Liver (tissue), 9 donors: Measurements from ENCODE around the gene CENPL. TPM values are rescaled to one million over a fixed set of nuclear protein-coding genes. Genes with fewer than 3 reads are reported as not detected.

Experiments used
- DNase-seq: peaks from one replicate; pipeline ENCODE4 v3.0.0-alpha.2; 2017; ENCODE audit warnings: low spot score
- H3K27ac ChIP-seq, 2 donors: one replicate each; pipeline ENCODE4 v1.7.0; 2013; ENCODE audit warnings: inconsistent platforms in 2 of 2, low read length in 2 of 2, control low read depth in 1 of 2, low read depth in 1 of 2, mild to moderate bottlenecking in 1 of 2
- H3K27me3 ChIP-seq, 4 donors: one replicate each; pipeline versions ENCODE4 v1.6.1 to v1.7.0; 2013; ENCODE audit warnings: low read length in 3 of 4, inconsistent platforms in 1 of 4, mild to moderate bottlenecking in 1 of 4, moderate library complexity in 1 of 4; ENCODE audit not compliant: control insufficient read depth in 4 of 4, insufficient read depth in 4 of 4
- H3K36me3 ChIP-seq, 4 donors: one replicate each; pipeline versions ENCODE4 v1.6.1 to v1.7.0; 2013; ENCODE audit warnings: low read length in 3 of 4, mild to moderate bottlenecking in 3 of 4, low read depth in 1 of 4, moderate library complexity in 1 of 4; ENCODE audit not compliant: control insufficient read depth in 4 of 4, insufficient read depth in 3 of 4
- H3K4me1 ChIP-seq, 4 donors: one replicate each; pipeline versions ENCODE4 v1.6.1 to v1.7.0; 2013; ENCODE audit warnings: low read length in 3 of 4, mild to moderate bottlenecking in 3 of 4, moderate library complexity in 1 of 4; ENCODE audit not compliant: control insufficient read depth in 4 of 4, insufficient read depth in 4 of 4
- H3K4me3 ChIP-seq, 3 donors: one replicate each; pipeline versions ENCODE4 v1.6.1 to v1.7.0; 2013; ENCODE audit warnings: low read length in 3 of 3, control low read depth in 1 of 3, low read depth in 1 of 3, mild to moderate bottlenecking in 1 of 3
- H3K9ac ChIP-seq, 2 donors: one replicate each; pipeline ENCODE4 v1.7.0; 2013; ENCODE audit warnings: low read length in 2 of 2, mild to moderate bottlenecking in 2 of 2, moderate library complexity in 2 of 2, control low read depth in 1 of 2, low read depth in 1 of 2
- H3K9me3 ChIP-seq, 4 donors: one replicate each; pipeline versions ENCODE4 v1.6.1 to v1.7.0; 2013; ENCODE audit warnings: low read length in 3 of 4; ENCODE audit not compliant: control insufficient read depth in 4 of 4
- CTCF ChIP-seq: fragments of 150-350 bp; IDR thresholded peaks from 2 replicates; pipeline ENCODE4 v1.5.1; 2017; ENCODE audit warnings: improper control_type of control experiment, low read depth, low read length; ENCODE audit not compliant: missing input control
- EGR1 ChIP-seq, 2 donors: IDR thresholded peaks; 2 replicates each; pipeline ENCODE4 v1.6.1; 2016 to 2018; ENCODE audit warnings: antibody characterized with exemption in 2 of 2, low read depth in 2 of 2
- FOXA1 ChIP-seq: IDR thresholded peaks from 2 replicates; pipeline ENCODE4 v1.6.1; 2016; ENCODE audit warnings: antibody characterized with exemption
- FOXA2 ChIP-seq: IDR thresholded peaks from 2 replicates; pipeline ENCODE4 v1.6.1; 2016; ENCODE audit warnings: antibody characterized with exemption
- GABPA ChIP-seq, 2 donors: IDR thresholded peaks in 1 of 2; conservative IDR thresholded peaks in 1 of 2; 2 replicates each; pipeline ENCODE4 v1.6.1; 2016; ENCODE audit warnings: antibody characterized with exemption in 2 of 2, mild to moderate bottlenecking in 1 of 2, moderate library complexity in 1 of 2
- HNF4A ChIP-seq, 2 donors: conservative IDR thresholded peaks; 2 replicates each; pipeline ENCODE4 v1.6.1; 2016; ENCODE audit warnings: antibody characterized with exemption in 2 of 2, mild to moderate bottlenecking in 2 of 2
- HNF4G ChIP-seq: IDR thresholded peaks from 2 replicates; pipeline ENCODE4 v1.6.1; 2016; ENCODE audit warnings: antibody characterized with exemption
- MAX ChIP-seq: IDR thresholded peaks from 2 replicates; pipeline ENCODE4 v1.6.1; 2016; ENCODE audit warnings: antibody characterized with exemption
- RAD21 ChIP-seq, 2 donors: IDR thresholded peaks; 2 replicates each; pipeline ENCODE4 v1.6.1; 2016; ENCODE audit warnings: antibody characterized with exemption in 2 of 2, mild to moderate bottlenecking in 2 of 2
- SP1 ChIP-seq: IDR thresholded peaks from 2 replicates; pipeline ENCODE4 v1.6.1; 2018; ENCODE audit warnings: antibody characterized with exemption, mild to moderate bottlenecking
- TAF1 ChIP-seq: conservative IDR thresholded peaks from 2 replicates; pipeline ENCODE4 v1.6.1; 2016; ENCODE audit warnings: antibody characterized with exemption, mild to moderate bottlenecking
- WGBS: extraction: QIAGEN DNeasy Blood & Tissue Kit; methylation state at CpG from one replicate; pipeline ENCODE4 v1.1.7; 2013; 5-methylcytosine and 5-hydroxymethylcytosine counted together
- polyA plus RNA-seq, 2 donors: library from polyadenylated mRNA; stranded (reverse) in 1 of 2; unstranded in 1 of 2; fragments of 200-250 nt in 1 of 2; fragments of >200 nt in 1 of 2; fragmentation: Nextera tagmentation in 1 of 2; extraction: Ambion mirVana in 1 of 2; gene quantifications; one replicate each; pipeline versions ENCODE4 v1.2.1 to v1.2.3, GENCODE V29; 2013 to 2015
- total RNA-seq, 2 donors: library from RNA; depleted of rRNA; stranded (reverse); fragments of >200 nt; gene quantifications; one replicate each; pipeline ENCODE4 v1.2.3, GENCODE V29; 2014
- TF ChIP-seq, protein P1 (sequence below): IDR thresholded peaks from 2 replicates; pipeline ENCODE4 v1.6.1; 2016; ENCODE audit warnings: antibody characterized with exemption
- donor health status: healthy.
- donor health status: healthy.
- donor health status: healthy.
- donor health status: healthy.
- donor health status: healthy.

The CENPL gene
- total and polyA plus RNA-seq, 4 donors: 0.61 to 19.1 (median 1.2) TPM

- Histone ChIP-seq H3K27ac (peak overlapping the region; percentile 80 to 98), H3K36me3 (peaks cover 4 to 39% (median 35%) of the 10 kb centered on the region in 4 donors), H3K4me1 (peaks cover 2 to 22% (median 12%) of the 10 kb centered on the region in 4 donors), H3K4me3 (peak overlapping the region; percentile 79 to 92 (median 83)), H3K9me3 (no peaks in the 10 kb centered on the region), H3K9ac (peak overlapping the region; percentile 40 to 59), H3K27me3 (no peaks in the 10 kb centered on the region)
- DNase-seq: no peak
- TF ChIP-seq, protein P1, sequence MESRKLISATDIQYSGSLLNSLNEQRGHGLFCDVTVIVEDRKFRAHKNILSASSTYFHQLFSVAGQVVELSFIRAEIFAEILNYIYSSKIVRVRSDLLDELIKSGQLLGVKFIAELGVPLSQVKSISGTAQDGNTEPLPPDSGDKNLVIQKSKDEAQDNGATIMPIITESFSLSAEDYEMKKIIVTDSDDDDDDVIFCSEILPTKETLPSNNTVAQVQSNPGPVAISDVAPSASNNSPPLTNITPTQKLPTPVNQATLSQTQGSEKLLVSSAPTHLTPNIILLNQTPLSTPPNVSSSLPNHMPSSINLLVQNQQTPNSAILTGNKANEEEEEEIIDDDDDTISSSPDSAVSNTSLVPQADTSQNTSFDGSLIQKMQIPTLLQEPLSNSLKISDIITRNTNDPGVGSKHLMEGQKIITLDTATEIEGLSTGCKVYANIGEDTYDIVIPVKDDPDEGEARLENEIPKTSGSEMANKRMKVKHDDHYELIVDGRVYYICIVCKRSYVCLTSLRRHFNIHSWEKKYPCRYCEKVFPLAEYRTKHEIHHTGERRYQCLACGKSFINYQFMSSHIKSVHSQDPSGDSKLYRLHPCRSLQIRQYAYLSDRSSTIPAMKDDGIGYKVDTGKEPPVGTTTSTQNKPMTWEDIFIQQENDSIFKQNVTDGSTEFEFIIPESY: no peak
- TF ChIP-seq HNF4G: no peak
- TF ChIP-seq TAF1: no peak
- TF ChIP-seq EGR1 (IDR thresholded peaks at IDR 0.05; ENCODE audit: low read depth in 2 of 2): no peak
- TF ChIP-seq MAX: no peak
- TF ChIP-seq GABPA (IDR thresholded peaks at IDR 0.05 in 1 of 2, conservative IDR thresholded peaks at IDR 0.05 in 1 of 2): no peak
- TF ChIP-seq CTCF: no peak
- no peak for TF ChIP-seq SP1
- TF ChIP-seq RAD21 (IDR thresholded peaks at IDR 0.05): no peak
- TF ChIP-seq FOXA1: no peak
- 17% methylated on average over 32 of the region's 32 CpGs for WGBS
Measured at GRCh38 chr1:173867141-173867752, 42.6 kb upstream of the CENPL start.

DNA sequence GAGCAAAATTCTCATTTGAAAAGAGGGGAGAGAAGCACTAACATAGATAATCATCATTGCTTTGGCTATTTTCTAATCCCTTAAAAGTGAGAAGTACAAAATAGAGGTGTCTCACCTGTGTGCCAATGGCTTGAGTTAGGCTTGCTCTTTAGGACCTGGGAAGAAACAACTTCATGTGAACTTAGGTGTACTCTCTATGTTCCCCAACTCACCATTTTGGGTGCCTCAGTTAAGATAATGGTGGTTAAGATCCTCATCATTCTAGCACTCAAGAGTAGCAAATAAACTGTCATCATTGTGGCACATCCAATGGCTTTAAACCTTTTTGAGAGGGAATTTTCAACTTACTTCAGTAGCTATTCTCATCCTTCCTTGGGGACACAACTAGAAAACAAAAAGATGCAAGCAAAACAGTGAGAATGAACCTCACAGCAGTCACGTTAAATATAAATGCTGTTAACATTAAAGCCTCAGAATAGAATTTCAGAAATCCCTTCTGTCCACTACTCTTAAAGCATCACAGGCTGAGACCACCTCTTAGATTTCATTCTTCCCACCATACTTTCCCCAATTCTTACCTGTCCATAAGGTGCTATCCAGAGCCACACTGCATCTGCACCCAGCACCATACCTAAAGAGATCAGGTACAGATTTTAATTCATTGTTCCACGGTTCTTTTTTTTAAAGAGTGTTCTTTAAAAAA is 41.9 kb upstream of the CENPL start:
- Histone ChIP-seq H3K27me3 (no peaks in the 10 kb centered on the region), H3K4me3 (peak overlapping the region; percentile 79 to 92 (median 83)), H3K36me3 (peaks cover 4 to 39% (median 35%) of the 10 kb centered on the region in 4 donors), H3K9me3 (no peaks in the 10 kb centered on the region), H3K27ac (peak overlapping the region in 1 of 2 donors; percentile 80), H3K4me1 (peaks cover 2 to 22% (median 12%) of the 10 kb centered on the region in 4 donors), H3K9ac (peak overlapping the region in 1 of 2 donors; percentile 5)
- no peak for DNase-seq
- WGBS: 54% methylated on average over 2 of the region's 2 CpGs
- TF ChIP-seq TAF1 (no peak), FOXA1 (no peak), FOXA2 (no peak), HNF4A (conservative IDR thresholded peaks at IDR 0.05) (no peak)
